BE2C (cell line): ENCODE data around the gene PRICKLE3.

Experiments used
- DNase-seq: peaks from one replicate; pipeline ENCODE4 v3.0.0-alpha.2; 2020
- H3K27me3 ChIP-seq: fragments of 250-450 bp; sonication (Bioruptor Pico); 2 replicates; pipeline ENCODE4 v1.5.1; 2020; ENCODE audit warnings: mild to moderate bottlenecking
- H3K36me3 ChIP-seq: fragments of 250-450 bp; sonication (Bioruptor Pico); 2 replicates; pipeline ENCODE4 v1.5.1; 2020; ENCODE audit warnings: mild to moderate bottlenecking
- H3K4me1 ChIP-seq: fragments of 250-450 bp; sonication (Bioruptor Pico); 2 replicates; pipeline ENCODE4 v1.5.1; 2020
- H3K4me3 ChIP-seq: 2 replicates; pipeline ENCODE4 v1.5.1; 2011; ENCODE audit warnings: low read depth, low read length
- H3K9me3 ChIP-seq: fragments of 250-450 bp; sonication (Bioruptor Pico); 2 replicates; pipeline ENCODE4 v1.5.1; 2020
- CTCF ChIP-seq: IDR thresholded peaks from 2 replicates; pipeline ENCODE4 v1.5.1; 2012; ENCODE audit warnings: mild to moderate bottlenecking, low read depth, low read length

Gene PRICKLE3

GRCh38 chrX:49179358-49179757 lies 6.8 kb downstream of the PRICKLE3 start:
- no peak for DNase-seq
- TF ChIP-seq CTCF: no peak
- H3K9me3 ChIP-seq: no peaks in the 10 kb centered on the region
- no peaks in the 10 kb centered on the region for H3K27me3 ChIP-seq
- no peaks in the 10 kb centered on the region; the same call in 1 of the 2 replicates for H3K4me1 ChIP-seq
- H3K4me3 ChIP-seq: no peak overlapping the region
- no peaks in the 10 kb centered on the region; the same call in 1 of the 2 replicates for H3K36me3 ChIP-seq

- H3K4me1 ChIP-seq: no peaks in the 10 kb centered on the region; the same call in 1 of the 2 replicates
- H3K4me3 ChIP-seq: no peak overlapping the region
- DNase-seq: no peak
- no peaks in the 10 kb centered on the region; the same call in 1 of the 2 replicates for H3K36me3 ChIP-seq
- no peaks in the 10 kb centered on the region for H3K27me3 ChIP-seq
- no peak for TF ChIP-seq CTCF
- H3K9me3 ChIP-seq: no peaks in the 10 kb centered on the region
Measured at GRCh38 chrX:49178537-49178936, 7.6 kb downstream of the PRICKLE3 start.

- no peak overlapping the region for H3K4me3 ChIP-seq
- no peak for TF ChIP-seq CTCF
- no peaks in the 10 kb centered on the region for H3K4me1 ChIP-seq
- no peaks in the 10 kb centered on the region; the same call in none of the 2 replicates for H3K36me3 ChIP-seq
- H3K9me3 ChIP-seq: no peaks in the 10 kb centered on the region
- H3K27me3 ChIP-seq: no peaks in the 10 kb centered on the region
- no peak for DNase-seq
Measured at GRCh38 chrX:49177873-49178480, 8.2 kb downstream of the PRICKLE3 start.

- no peak for TF ChIP-seq CTCF
- no peaks in the 10 kb centered on the region for H3K4me1 ChIP-seq
- no peak overlapping the region for H3K4me3 ChIP-seq
- no peaks in the 10 kb centered on the region; the same call in none of the 2 replicates for H3K36me3 ChIP-seq
- no peak for DNase-seq
- H3K9me3 ChIP-seq: no peaks in the 10 kb centered on the region
- H3K27me3 ChIP-seq: no peaks in the 10 kb centered on the region
Measured at GRCh38 chrX:49177338-49177833, 8.8 kb downstream of the PRICKLE3 start.

- H3K4me3 ChIP-seq: no peak overlapping the region
- H3K27me3 ChIP-seq: no peaks in the 10 kb centered on the region
- H3K36me3 ChIP-seq: no peaks in the 10 kb centered on the region; the same call in none of the 2 replicates
- no peak for TF ChIP-seq CTCF
- no peaks in the 10 kb centered on the region for H3K4me1 ChIP-seq
- H3K9me3 ChIP-seq: no peaks in the 10 kb centered on the region
- peak; percentile 35 for DNase-seq
Measured at GRCh38 chrX:49176421-49177326, 9.5 kb downstream of the PRICKLE3 start.
